Breast epithelium (tissue), 4 donors: ENCODE results near the gene RIT2. TPM values are rescaled to one million over a fixed set of nuclear protein-coding genes. Genes with fewer than 3 reads are reported as not detected.
A peak's percentile ranks its signal among the peaks of the same experiment; 100 is the strongest.

Source experiments
- DNase-seq, 2 donors: peaks; one replicate each; pipeline ENCODE4 v3.0.0-alpha.2; 2019; ENCODE audit warnings: low spot score in 2 of 2
- H3K27ac ChIP-seq, 2 donors: fragments of 200-600 bp; sonication (generic) in 1 of 2; one replicate each; pipeline ENCODE4 v1.5.1; 2016 to 2019; ENCODE audit warnings: mild to moderate bottlenecking in 1 of 2
- H3K27me3 ChIP-seq, 2 donors: fragments of 200-600 bp; sonication (generic) in 1 of 2; one replicate each; pipeline versions ENCODE4 v1.5.1 to v1.6.0; 2017 to 2019; ENCODE audit warnings: control low read depth in 1 of 2, mild to moderate bottlenecking in 1 of 2
- H3K36me3 ChIP-seq: fragments of 200-600 bp; one replicate; pipeline ENCODE4 v1.5.1; 2019
- H3K4me1 ChIP-seq, 2 donors: fragments of 200-600 bp; sonication (generic); one replicate each; pipeline ENCODE4 v1.5.1; 2016 to 2019; ENCODE audit warnings: control low read depth in 1 of 2
- H3K4me3 ChIP-seq, 3 donors: fragments of 200-600 bp; sonication (generic); 1 replicate in 2 of 3; 2 replicates in 1 of 3; pipeline ENCODE4 v1.5.1; 2016 to 2019; ENCODE audit warnings: mild to moderate bottlenecking in 3 of 3, moderate library complexity in 2 of 3
- H3K9me3 ChIP-seq, 2 donors: fragments of 200-600 bp; sonication (generic) in 1 of 2; one replicate each; pipeline ENCODE4 v1.5.1; 2016 to 2019; ENCODE audit warnings: control low read depth in 1 of 2
- POLR2A ChIP-seq: fragments of 450-650 bp; IDR thresholded peaks from one replicate; pipeline ENCODE4 v1.6.1; 2016; ENCODE audit warnings: antibody characterized with exemption, mild to moderate bottlenecking, moderate library complexity
- POLR2AphosphoS5 ChIP-seq, 3 donors: sonication (generic); formaldehyde crosslinking; IDR thresholded peaks; one replicate each; pipeline ENCODE4 v1.6.1; 2017; ENCODE audit warnings: antibody characterized with exemption in 3 of 3
- intact Hi-C: fragments of 100-400 bp; cut with DNase I; formaldehyde crosslinking; loops from one replicate; pipeline ENCODE4 v1.15.1; 2023; ENCODE audit warnings: low total_unique reads
- total RNA-seq, 3 donors: library from RNA; depleted of rRNA; stranded (reverse); fragments of >200 nt; gene quantifications; one replicate each; pipeline ENCODE4 v1.1.0, GENCODE V29; 2016
- TF ChIP-seq, protein P1 (sequence below), 3 donors: fragments of 450-650 bp; IDR thresholded peaks; one replicate each; pipeline ENCODE4 v1.5.1; 2016 to 2017; ENCODE audit warnings: antibody characterized with exemption in 3 of 3, mild to moderate bottlenecking in 3 of 3, moderate library complexity in 3 of 3

Gene RIT2
- total RNA-seq, 3 donors from 2014 or later = not detected

DNA sequence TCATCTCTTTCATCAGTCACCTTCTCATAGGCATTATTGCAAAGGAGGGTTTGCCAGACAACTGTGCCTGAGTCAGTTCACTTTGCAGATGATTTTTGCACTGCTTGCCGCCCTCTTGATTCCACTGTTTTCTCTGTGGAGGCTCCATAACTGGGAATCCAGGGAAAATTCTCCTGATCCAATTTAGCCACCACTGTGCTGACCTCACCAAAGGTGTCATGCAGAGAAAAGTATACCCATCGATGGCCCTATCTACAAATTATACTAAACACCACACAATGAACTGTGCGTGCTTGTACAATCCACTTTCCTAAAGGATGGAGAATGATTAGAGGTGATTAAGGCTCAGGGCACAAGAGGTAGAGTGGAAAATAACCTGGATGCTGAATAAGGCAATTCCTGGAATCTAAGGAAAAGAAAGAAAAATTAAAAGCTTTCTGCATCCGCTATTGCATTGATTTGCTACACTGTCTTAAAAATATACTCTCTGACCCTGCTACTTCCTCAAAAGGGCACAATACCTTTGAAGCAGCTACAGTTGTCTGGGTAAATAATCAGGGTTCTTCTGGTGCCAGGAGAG lies 409.4 kb downstream of the RIT2 start:
- Histone ChIP-seq H3K36me3 (no peaks in the 10 kb centered on the region), H3K27me3 (no peaks in the 10 kb centered on the region), H3K9me3 (no peaks in the 10 kb centered on the region), H3K4me3 (peak overlapping the region in 2 of 3 donors; percentile 28 to 46), H3K27ac (peak overlapping the region in 1 of 2 donors; percentile 41), H3K4me1 (no peaks in the 10 kb centered on the region)
- no peak for DNase-seq
- intact Hi-C loops = no loop called here
- TF ChIP-seq POLR2AphosphoS5 (IDR thresholded peaks at IDR 0.05) (no peak), POLR2A (no peak)
- TF ChIP-seq, protein P1, sequence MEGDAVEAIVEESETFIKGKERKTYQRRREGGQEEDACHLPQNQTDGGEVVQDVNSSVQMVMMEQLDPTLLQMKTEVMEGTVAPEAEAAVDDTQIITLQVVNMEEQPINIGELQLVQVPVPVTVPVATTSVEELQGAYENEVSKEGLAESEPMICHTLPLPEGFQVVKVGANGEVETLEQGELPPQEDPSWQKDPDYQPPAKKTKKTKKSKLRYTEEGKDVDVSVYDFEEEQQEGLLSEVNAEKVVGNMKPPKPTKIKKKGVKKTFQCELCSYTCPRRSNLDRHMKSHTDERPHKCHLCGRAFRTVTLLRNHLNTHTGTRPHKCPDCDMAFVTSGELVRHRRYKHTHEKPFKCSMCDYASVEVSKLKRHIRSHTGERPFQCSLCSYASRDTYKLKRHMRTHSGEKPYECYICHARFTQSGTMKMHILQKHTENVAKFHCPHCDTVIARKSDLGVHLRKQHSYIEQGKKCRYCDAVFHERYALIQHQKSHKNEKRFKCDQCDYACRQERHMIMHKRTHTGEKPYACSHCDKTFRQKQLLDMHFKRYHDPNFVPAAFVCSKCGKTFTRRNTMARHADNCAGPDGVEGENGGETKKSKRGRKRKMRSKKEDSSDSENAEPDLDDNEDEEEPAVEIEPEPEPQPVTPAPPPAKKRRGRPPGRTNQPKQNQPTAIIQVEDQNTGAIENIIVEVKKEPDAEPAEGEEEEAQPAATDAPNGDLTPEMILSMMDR (IDR thresholded peaks at IDR 0.05) = no peak

Other genes starting within 250 kb of the RIT2 start
- 1 to 10 TPM in 1 of 3 donors, not detected in 2; 2.9 TPM for gene SYT4, start 161.8 kb upstream of the RIT2 start, total RNA-seq